ENCODE measurements around the gene TBC1D5. TPM values are rescaled to one million over a fixed set of nuclear protein-coding genes. Genes with fewer than 3 reads are reported as not detected.

The TBC1D5 gene
- total and polyA plus RNA-seq, 2 of the 8 experiments (the other 6 are each of a cell fraction or from before 2014, with no cell fraction given), result 11.0 to 22.9 TPM

GRCh38 chr3:17442332-17443049 lies 299.9 kb downstream of the TBC1D5 start (continued):
- TF ChIP-seq SAP30 (IDR thresholded peaks at IDR 0.05; ENCODE audit: insufficient read depth, insufficient replicate concordance, low read length) (no peak), BRCA1 (IDR thresholded peaks at IDR 0.05; ENCODE audit: low read depth, low read length) (no peak), GABPA (IDR thresholded peaks at IDR 0.05; ENCODE audit: borderline replicate concordance, insufficient read depth, low read length) (no peak), RBBP5 (IDR thresholded peaks at IDR 0.05; ENCODE audit: borderline replicate concordance, low read depth, low read length) (no peak), JUN (IDR thresholded peaks at IDR 0.05; ENCODE audit: low read depth, low read length) (no peak), E2F6 (IDR thresholded peaks at IDR 0.05) (no peak), TAF7 (optimal IDR thresholded peaks at IDR 0.05; ENCODE audit: borderline replicate concordance, low read depth, low read length) (no peak)
